G401.6 (cell line): ENCODE results near the gene RRBP1.
"Not testable (repeated sequence)": the region's sequence is repeated elsewhere in the genome, so short reads cannot be mapped to it uniquely, and the experiment has no call there.

Experiments
- FAIRE-seq: peaks from 2 replicates; lab custom pipeline; 2012; peaks lifted over from hg19 to GRCh38; lab: Jason Lieb, UNC

RRBP1 gene

GRCh38 chr20:17708675-17709360 lies 26.8 kb upstream of the RRBP1 start:
- FAIRE-seq = no peak

GRCh38 chr20:17707951-17708350 lies 25.9 kb upstream of the RRBP1 start:
- not testable (repeated sequence) for FAIRE-seq

- FAIRE-seq = no peak
Measured at GRCh38 chr20:17706632-17707031, 24.6 kb upstream of the RRBP1 start.

- FAIRE-seq = no peak
Measured at GRCh38 chr20:17705916-17706315, 23.9 kb upstream of the RRBP1 start.

- no peak for FAIRE-seq
Measured at GRCh38 chr20:17704589-17705317, 22.7 kb upstream of the RRBP1 start.

GRCh38 chr20:17701826-17702225 lies 19.8 kb upstream of the RRBP1 start:
- FAIRE-seq = no peak

GRCh38 chr20:17700637-17701036 lies 18.6 kb upstream of the RRBP1 start:
- no peak for FAIRE-seq

GRCh38 chr20:17699931-17700351 lies 17.9 kb upstream of the RRBP1 start, which contains the start of gene BANF2:
BANF2 (plus strand) TSS chr20:17699966; CDS start chr20:17725026, 25,060 bp downstream.
- no peak for FAIRE-seq

GRCh38 chr20:17698384-17698783 lies 16.3 kb upstream of the RRBP1 start:
- FAIRE-seq = no peak

- FAIRE-seq = no peak
Measured at GRCh38 chr20:17697171-17697570, 15.1 kb upstream of the RRBP1 start.

GRCh38 chr20:17696287-17696686 lies 14.2 kb upstream of the RRBP1 start:
- no peak for FAIRE-seq

GRCh38 chr20:17694767-17695166 lies 12.7 kb upstream of the RRBP1 start:
- FAIRE-seq = no peak

GRCh38 chr20:17693444-17694001 lies 11.5 kb upstream of the RRBP1 start:
- no peak for FAIRE-seq

- FAIRE-seq = no peak
Measured at GRCh38 chr20:17691758-17692157, 9.7 kb upstream of the RRBP1 start.

- FAIRE-seq = no peak
Measured at GRCh38 chr20:17690144-17690543, 8.1 kb upstream of the RRBP1 start.

- FAIRE-seq = no peak
Measured at GRCh38 chr20:17688965-17689364, 6.9 kb upstream of the RRBP1 start.

- no peak for FAIRE-seq
Measured at GRCh38 chr20:17687800-17688199, 5.8 kb upstream of the RRBP1 start.

- FAIRE-seq = no peak
Measured at GRCh38 chr20:17685168-17685567, 3.1 kb upstream of the RRBP1 start.

- FAIRE-seq = no peak
Measured at GRCh38 chr20:17684077-17684888, 2.2 kb upstream of the RRBP1 start.

- FAIRE-seq = no peak
Measured at GRCh38 chr20:17683218-17684076, 1.4 kb upstream of the RRBP1 start.

GRCh38 chr20:17682889-17683198 lies 802 bp upstream of the RRBP1 start:
- FAIRE-seq = no peak

- no peak for FAIRE-seq
Measured at GRCh38 chr20:17681726-17682102, 328 bp downstream of the RRBP1 start.
